ENCODE data around the gene SH2B3.

- TF ChIP-seq CTCF (IDR thresholded peaks at IDR 0.05), result no peak
- TF ChIP-seq EZH2 (IDR thresholded peaks at IDR 0.05), result no peak
Observed at GRCh38 chr12:111366583-111366982, 39.1 kb upstream of the SH2B3 start.
